Loucy (cell line): ENCODE data around the gene POLD1.

Source experiments
- H2AFZ ChIP-seq: fragments of 200-600 bp; sonication (generic); 2 replicates; pipeline ENCODE4 v1.6.0; 2016; ENCODE audit warnings: antibody characterized with exemption, mild to moderate bottlenecking, low read length, moderate library complexity
- H3F3A ChIP-seq: fragments of 200-600 bp; 2 replicates; pipeline ENCODE4 v1.6.0; 2016; ENCODE audit warnings: antibody characterized with exemption, low read depth, mild to moderate bottlenecking
- H3K27me3 ChIP-seq: fragments of 200-600 bp; sonication (generic); 2 replicates; pipeline ENCODE4 v1.6.1; 2014; ENCODE audit warnings: low read length, mild to moderate bottlenecking; ENCODE audit not compliant: insufficient read depth, poor library complexity, severe bottlenecking
- H3K36me3 ChIP-seq: fragments of 200-600 bp; sonication (generic); 2 replicates; pipeline ENCODE4 v1.6.1; 2016; ENCODE audit warnings: low read length; ENCODE audit not compliant: insufficient read depth
- H3K4me1 ChIP-seq: fragments of 200-600 bp; sonication (generic); 2 replicates; pipeline ENCODE4 v1.5.1; 2014; ENCODE audit warnings: low read length, mild to moderate bottlenecking; ENCODE audit not compliant: insufficient read depth, poor library complexity, severe bottlenecking
- H3K4me2 ChIP-seq: fragments of 200-600 bp; sonication (generic); 2 replicates; pipeline ENCODE4 v1.6.0; 2014; ENCODE audit warnings: antibody characterized with exemption, low read length, low read depth, mild to moderate bottlenecking; ENCODE audit not compliant: poor library complexity, severe bottlenecking
- H3K4me3 ChIP-seq: fragments of 200-600 bp; sonication (generic); 2 replicates; pipeline ENCODE4 v1.5.1; 2014; ENCODE audit warnings: low read length, mild to moderate bottlenecking, mixed read lengths; ENCODE audit not compliant: poor library complexity, severe bottlenecking
- H3K79me2 ChIP-seq: fragments of 200-600 bp; sonication (generic); 2 replicates; pipeline ENCODE4 v1.6.1; 2014; ENCODE audit warnings: low read length; ENCODE audit not compliant: insufficient read depth
- H3K9ac ChIP-seq: fragments of 200-600 bp; sonication (generic); 2 replicates; pipeline ENCODE4 v1.6.0; 2014; ENCODE audit warnings: mild to moderate bottlenecking, low read depth, low read length, moderate library complexity; ENCODE audit not compliant: poor library complexity, severe bottlenecking
- H3K9me2 ChIP-seq: fragments of 200-600 bp; sonication (generic); replicated peaks from 2 replicates; pipeline ENCODE4 v1.6.1; 2016; ENCODE audit warnings: low read depth, low read length, mixed read lengths
- H3K9me3 ChIP-seq: fragments of 200-600 bp; sonication (generic); 2 replicates; pipeline ENCODE4 v1.6.1; 2014; ENCODE audit warnings: mild to moderate bottlenecking, antibody characterized with exemption, low read length, low read depth; ENCODE audit not compliant: insufficient read depth
- H4K20me1 ChIP-seq: fragments of 200-600 bp; sonication (generic); 2 replicates; pipeline ENCODE4 v1.6.0; 2014; ENCODE audit warnings: antibody characterized with exemption, low read length, mild to moderate bottlenecking; ENCODE audit not compliant: insufficient read depth, poor library complexity, severe bottlenecking
- CTCF ChIP-seq: fragments of 200-600 bp; sonication (generic); conservative IDR thresholded peaks from 2 replicates; pipeline ENCODE4 v1.5.1; 2014; ENCODE audit warnings: mild to moderate bottlenecking, antibody characterized with exemption, low read length
- EZH2phosphoT487 ChIP-seq: fragments of 200-600 bp; IDR thresholded peaks from 2 replicates; pipeline ENCODE4 v1.6.1; 2018; ENCODE audit warnings: antibody characterized with exemption, mild to moderate bottlenecking, moderate library complexity, borderline replicate concordance

POLD1 gene

GRCh38 chr19:50406156-50406820, 22.1 kb downstream of the POLD1 start:
- no peaks in the 10 kb centered on the region for H3K79me2 ChIP-seq
- no peaks in the 10 kb centered on the region for H3K9me3 ChIP-seq
- H4K20me1 ChIP-seq, result no peaks in the 10 kb centered on the region
- H3K4me3 ChIP-seq, result no peak overlapping the region
- H3K27me3 ChIP-seq, result no peaks in the 10 kb centered on the region
- H3K4me2 ChIP-seq, result no peak overlapping the region
- no peak overlapping the region for H3K9ac ChIP-seq
- no peaks in the 10 kb centered on the region for H3F3A ChIP-seq
- no peaks in the 10 kb centered on the region for H3K9me2 ChIP-seq
- peaks cover 33% of the 10 kb centered on the region; the same call in 1 of the 2 replicates for H3K36me3 ChIP-seq
- no peak overlapping the region for H2AFZ ChIP-seq
- no peak for TF ChIP-seq CTCF
- no peak for TF ChIP-seq EZH2phosphoT487
- no peaks in the 10 kb centered on the region for H3K4me1 ChIP-seq

DNA sequence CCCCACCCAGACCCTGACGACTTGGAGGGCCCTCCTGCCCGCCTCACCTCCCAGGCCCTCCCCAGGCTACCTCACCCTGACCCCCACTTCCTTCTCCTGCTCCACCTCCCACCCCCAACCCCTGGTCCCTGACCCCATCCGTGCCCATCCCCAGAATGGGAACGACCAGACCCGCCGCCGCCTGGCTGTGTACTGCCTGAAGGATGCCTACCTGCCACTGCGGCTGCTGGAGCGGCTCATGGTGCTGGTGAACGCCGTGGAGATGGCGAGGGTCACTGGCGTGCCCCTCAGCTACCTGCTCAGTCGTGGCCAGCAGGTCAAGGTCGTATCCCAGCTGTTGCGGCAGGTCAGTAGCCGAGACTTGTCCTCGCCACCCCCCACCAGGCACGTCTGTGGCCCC, 22.7 kb downstream of the POLD1 start:
- no peaks in the 10 kb centered on the region for H4K20me1 ChIP-seq
- TF ChIP-seq CTCF (no peak), EZH2phosphoT487 (no peak)
- H3K9ac ChIP-seq, result no peak overlapping the region
- no peaks in the 10 kb centered on the region for H3K9me2 ChIP-seq
- no peaks in the 10 kb centered on the region for H3F3A ChIP-seq
- no peaks in the 10 kb centered on the region for H3K27me3 ChIP-seq
- H2AFZ ChIP-seq, result no peak overlapping the region
- no peak overlapping the region for H3K4me2 ChIP-seq
- H3K4me3 ChIP-seq, result no peak overlapping the region
- no peaks in the 10 kb centered on the region for H3K4me1 ChIP-seq
- no peaks in the 10 kb centered on the region for H3K9me3 ChIP-seq
- H3K36me3 ChIP-seq, result peaks cover 31% of the 10 kb centered on the region; the same call in 1 of the 2 replicates
- H3K79me2 ChIP-seq, result no peaks in the 10 kb centered on the region

DNA sequence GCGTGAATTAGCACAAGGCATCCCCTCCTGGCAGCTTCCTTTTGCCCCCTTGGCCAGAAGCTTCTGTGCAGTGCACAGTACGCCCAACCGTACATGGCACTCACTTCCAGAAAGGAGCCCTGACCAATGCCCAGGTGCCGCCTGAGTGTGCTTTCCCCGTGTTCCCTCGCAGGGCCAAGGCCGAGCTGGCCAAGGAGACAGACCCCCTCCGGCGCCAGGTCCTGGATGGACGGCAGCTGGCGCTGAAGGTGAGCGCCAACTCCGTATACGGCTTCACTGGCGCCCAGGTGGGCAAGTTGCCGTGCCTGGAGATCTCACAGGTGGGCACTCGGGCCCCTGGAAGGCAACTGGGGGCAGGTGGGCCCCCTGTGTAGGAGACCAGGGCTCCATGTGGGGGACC, 25.2 kb downstream of the POLD1 start:
- Histone ChIP-seq H3K4me2 (no peak overlapping the region), H3K4me1 (no peaks in the 10 kb centered on the region), H3K27me3 (no peaks in the 10 kb centered on the region), H3K4me3 (no peak overlapping the region), H3K9ac (no peak overlapping the region), H4K20me1 (no peaks in the 10 kb centered on the region), H3K9me3 (no peaks in the 10 kb centered on the region), H2AFZ (no peak overlapping the region), H3F3A (no peaks in the 10 kb centered on the region), H3K79me2 (no peaks in the 10 kb centered on the region), H3K36me3 (peaks cover 17% of the 10 kb centered on the region; the same call in 1 of the 2 replicates), H3K9me2 (no peaks in the 10 kb centered on the region)
- TF ChIP-seq EZH2phosphoT487 (no peak), CTCF (no peak)
